Omental fat pad (tissue), 4 donors: ENCODE measurements around the gene CNNM2. TPM values are rescaled to one million over a fixed set of nuclear protein-coding genes. Genes with fewer than 3 reads are reported as not detected.

Experiments used
- ATAC-seq: fragments of 150-250 bp; one replicate; pipeline ENCODE4 v1.9.1; 2016; ENCODE audit warnings: mild to moderate bottlenecking, moderate library complexity; ENCODE audit not compliant: low FRiP score
- DNase-seq: peaks from one replicate; pipeline ENCODE4 v3.0.0-alpha.2; 2019; ENCODE audit warnings: low spot score
- CTCF ChIP-seq, 3 donors: fragments of 450-650 bp; IDR thresholded peaks; one replicate each; pipeline ENCODE4 v1.5.1; 2016 to 2017; ENCODE audit warnings: antibody characterized with exemption in 3 of 3, mild to moderate bottlenecking in 3 of 3, moderate library complexity in 2 of 3
- total RNA-seq, 4 donors: library from RNA; depleted of rRNA; stranded (reverse); fragments of >200 nt; gene quantifications; one replicate each; pipeline ENCODE4 v1.1.0, GENCODE V29; 2016

CNNM2 gene
- total RNA-seq, 4 donors from 2014 or later = 2.3 to 9.8 (median 3.2) TPM

- ATAC-seq (no peak), DNase-seq (no peak)
- TF ChIP-seq CTCF (IDR thresholded peaks at IDR 0.05) = no peak
Measured at GRCh38 chr10:103098240-103098639, 180.1 kb downstream of the CNNM2 start.

GRCh38 chr10:103100620-103101019 lies 182.5 kb downstream of the CNNM2 start:
- ATAC-seq = no peak
- no peak for TF ChIP-seq CTCF (IDR thresholded peaks at IDR 0.05)
- DNase-seq = no peak

GRCh38 chr10:103102195-103102594 lies 184.1 kb downstream of the CNNM2 start:
- ATAC-seq (no peak), DNase-seq (no peak)

GRCh38 chr10:103103989-103104388 lies 185.9 kb downstream of the CNNM2 start:
- DNase-seq = no peak
- ATAC-seq = no peak
- TF ChIP-seq CTCF (IDR thresholded peaks at IDR 0.05) = no peak

More at GRCh38 chr10:103102195-103102594, 184.1 kb downstream of the CNNM2 start:
- no peak for TF ChIP-seq CTCF (IDR thresholded peaks at IDR 0.05)

GRCh38 chr10:103104721-103105120 lies 186.6 kb downstream of the CNNM2 start:
- TF ChIP-seq CTCF (IDR thresholded peaks at IDR 0.05) = no peak
- DNase-seq (no peak), ATAC-seq (no peak)

GRCh38 chr10:103105462-103105861 lies 187.4 kb downstream of the CNNM2 start:
- ATAC-seq (no peak), DNase-seq (no peak)
- TF ChIP-seq CTCF (IDR thresholded peaks at IDR 0.05) = no peak

- no peak for DNase-seq
- no peak for TF ChIP-seq CTCF (IDR thresholded peaks at IDR 0.05)
- ATAC-seq = no peak
Measured at GRCh38 chr10:103106539-103106938, 188.4 kb downstream of the CNNM2 start.
